NK-92 treated with Interleukin-12 subunit alpha and Interleukin-12 subunit beta, amount 100 ng/mL, for 24 hours (cell line): ENCODE measurements around the gene KCNJ12.
"Not testable (repeated sequence)": the region's sequence is repeated elsewhere in the genome, so short reads cannot be mapped to it uniquely, and the experiment has no call there.

Experiments
- DNase-seq: peaks from one replicate; lab custom pipeline; 2025; lab: John Stamatoyannopoulos, UW

Gene KCNJ12

GRCh38 chr17:21452377-21453143 is 76.4 kb downstream of the KCNJ12 start:
- no peak for DNase-seq

GRCh38 chr17:21453144-21453898 is 77.2 kb downstream of the KCNJ12 start:
- no peak for DNase-seq

GRCh38 chr17:21454006-21454405 is 77.8 kb downstream of the KCNJ12 start:
- DNase-seq, result not testable (repeated sequence)

- DNase-seq, result no peak
These were observed 78.3 kb downstream of the KCNJ12 start for GRCh38 chr17:21454441-21454840.

GRCh38 chr17:21455761-21456160 is 79.6 kb downstream of the KCNJ12 start:
- DNase-seq, result no peak

- not testable (repeated sequence) for DNase-seq
These were observed 80.3 kb downstream of the KCNJ12 start for GRCh38 chr17:21456449-21456848.

GRCh38 chr17:21457051-21458026 is 81.2 kb downstream of the KCNJ12 start:
- DNase-seq, result peak; percentile 75

- no peak for DNase-seq
These were observed 81.9 kb downstream of the KCNJ12 start for GRCh38 chr17:21458054-21458453.

- no peak for DNase-seq
These were observed 83.4 kb downstream of the KCNJ12 start for GRCh38 chr17:21459536-21459935.

- DNase-seq, result no peak
These were observed 84.2 kb downstream of the KCNJ12 start for GRCh38 chr17:21460358-21460757.

- DNase-seq, result no peak
These were observed 86.1 kb downstream of the KCNJ12 start for GRCh38 chr17:21462237-21462636.

GRCh38 chr17:21463204-21463661 is 87.1 kb downstream of the KCNJ12 start:
- no peak for DNase-seq

GRCh38 chr17:21463779-21464407 is 87.7 kb downstream of the KCNJ12 start:
- no peak for DNase-seq

- DNase-seq, result no peak
These were observed 88.5 kb downstream of the KCNJ12 start for GRCh38 chr17:21464611-21465021.

GRCh38 chr17:21466550-21466949 is 90.4 kb downstream of the KCNJ12 start:
- DNase-seq, result no peak

GRCh38 chr17:21467196-21467595 is 91.0 kb downstream of the KCNJ12 start:
- no peak for DNase-seq

GRCh38 chr17:21467739-21468490 is 91.8 kb downstream of the KCNJ12 start:
- DNase-seq, result no peak
